A549 (cell line): Measurements from ENCODE around the gene FGD2. TPM values are rescaled to one million over a fixed set of nuclear protein-coding genes. Genes with fewer than 3 reads are reported as not detected.

Experiments used
- ATAC-seq, 2 experiments: fragments of 200-7000 bp in 1 of 2; fragments of >200 bp in 1 of 2; cut with Nextera tagmentation in 1 of 2; cut with Tn5 transposase in 1 of 2; 3 replicates each; pipeline versions ENCODE4 v1.8.0 to v1.9.1; 2018 to 2020; ENCODE audit warnings: mild to moderate bottlenecking in 1 of 2, moderate library complexity in 1 of 2
- CTCF ChIA-PET: fragments of 300-600 bp; sonication (Branson Sonifier 250); formaldehyde crosslinking; extraction: SDS; loops from one replicate; lab custom pipeline; 2021; ENCODE audit warnings: antibody characterized with exemption, inconsistent platforms; lab: Yijun Ruan, JAX
- POLR2A ChIA-PET: fragments of 350-600 bp; formaldehyde crosslinking; extraction: SDS; loops from one replicate; lab custom pipeline; 2021; ENCODE audit warnings: antibody characterized with exemption, inconsistent platforms; lab: Yijun Ruan, JAX
- DNase-seq, 2 experiments: peaks; one replicate each; pipeline versions ENCODE4 v3.0.0 to v3.0.0-alpha.2; 2011 to 2016; ENCODE audit warnings: low read depth in 1 of 2, low spot score in 1 of 2
- FAIRE-seq: peaks from 2 replicates; lab custom pipeline; 2011; peaks lifted over from hg19 to GRCh38; lab: Jason Lieb, UNC
- H3K27ac ChIP-seq, 2 experiments: fragments of >200 bp; sonication (Bioruptor Twin); formaldehyde crosslinking; 3 replicates each; pipeline ENCODE4 v1.5.1; 2016 to 2017
- H3K4me1 ChIP-seq: fragments of >200 bp; sonication (Bioruptor Twin); formaldehyde crosslinking; 3 replicates; pipeline ENCODE4 v1.6.1; 2016
- H3K4me2 ChIP-seq: fragments of >200 bp; sonication (Bioruptor Twin); formaldehyde crosslinking; 3 replicates; pipeline ENCODE4 v1.6.1; 2016
- H3K4me3 ChIP-seq: fragments of >200 bp; sonication (Bioruptor Twin); formaldehyde crosslinking; 3 replicates; pipeline ENCODE4 v1.5.1; 2016
- H3K9me3 ChIP-seq: fragments of >200 bp; sonication (Bioruptor Twin); formaldehyde crosslinking; 3 replicates; pipeline ENCODE4 v1.6.1; 2016
- ATOH8 ChIP-seq: fragments of 250-450 bp; sonication (Bioruptor Pico); IDR thresholded peaks from 2 replicates; pipeline ENCODE4 v1.5.0; 2020; ENCODE audit warnings: low read depth, mild to moderate bottlenecking, moderate library complexity
- BHLHE40 ChIP-seq: IDR thresholded peaks from 2 replicates; pipeline ENCODE4 v1.6.1; 2012; ENCODE audit warnings: low read depth, low read length, inconsistent platforms
- CBX2 ChIP-seq: fragments of 200-600 bp; sonication (generic); IDR thresholded peaks from 2 replicates; pipeline ENCODE4 v1.6.1; 2016; ENCODE audit warnings: low read depth, mild to moderate bottlenecking, borderline replicate concordance
- CHD2 ChIP-seq: fragments of 150-350 bp; IDR thresholded peaks from 2 replicates; pipeline ENCODE4 v1.6.1; 2014; ENCODE audit warnings: low read length; ENCODE audit not compliant: partially characterized antibody
- E2F6 ChIP-seq: IDR thresholded peaks from 2 replicates; pipeline ENCODE4 v1.6.1; 2012; ENCODE audit warnings: low read depth, borderline replicate concordance
- GATA3 ChIP-seq: IDR thresholded peaks from 2 replicates; pipeline ENCODE4 v1.6.1; 2012; ENCODE audit warnings: borderline replicate concordance
- HDAC2 ChIP-seq: fragments of 200-600 bp; sonication (generic); IDR thresholded peaks from 2 replicates; pipeline ENCODE4 v1.6.1; 2016
- HOXB5 ChIP-seq: fragments of 250-450 bp; sonication (Bioruptor Pico); IDR thresholded peaks from 2 replicates; pipeline ENCODE4 v1.5.0; 2020; ENCODE audit warnings: mild to moderate bottlenecking, moderate library complexity
- MAX ChIP-seq: IDR thresholded peaks from 2 replicates; pipeline ENCODE4 v1.6.1; 2012
- NR3C1 ChIP-seq: fragments of >200 bp; sonication (Bioruptor Twin); formaldehyde crosslinking; IDR thresholded peaks from 3 replicates; pipeline ENCODE4 v1.6.1; 2017
- RCOR1 ChIP-seq: fragments of 150-350 bp; IDR thresholded peaks from 2 replicates; pipeline ENCODE4 v1.6.1; 2014; ENCODE audit warnings: antibody characterized with exemption, low read length, low read depth
- REST ChIP-seq: fragments of 200-600 bp; sonication (generic); IDR thresholded peaks from 2 replicates; pipeline ENCODE4 v1.6.1; 2016; ENCODE audit warnings: antibody characterized with exemption, mild to moderate bottlenecking, moderate library complexity
- RFX5 ChIP-seq: fragments of 450-650 bp; IDR thresholded peaks from 2 replicates; pipeline ENCODE4 v1.7.1; 2014; ENCODE audit warnings: antibody characterized with exemption, mild to moderate bottlenecking, moderate library complexity
- SMC3 ChIP-seq: fragments of >200 bp; sonication (Bioruptor Twin); formaldehyde crosslinking; IDR thresholded peaks from 3 replicates; pipeline ENCODE4 v1.6.1; 2018; ENCODE audit warnings: inconsistent platforms
- TFCP2L1 ChIP-seq: fragments of 250-450 bp; sonication (Bioruptor Pico); IDR thresholded peaks from 2 replicates; pipeline ENCODE4 v1.5.0; 2021; ENCODE audit warnings: mild to moderate bottlenecking
- ZNF302 ChIP-seq: fragments of 250-450 bp; sonication (Bioruptor Pico); IDR thresholded peaks from 2 replicates; pipeline ENCODE4 v1.9.0; 2021; ENCODE audit warnings: inconsistent platforms, mild to moderate bottlenecking, moderate library complexity
- WGBS: methylation state at CpG from one replicate; pipeline ENCODE4 v1.1.6; 2017; ENCODE audit errors: missing lambda C conversion rate; 5-methylcytosine and 5-hydroxymethylcytosine counted together
- polyA plus RNA-seq, 4 experiments: library from polyadenylated mRNA; depleted of rRNA in 3 of 4; stranded (reverse); fragments of >200 nt; fragmentation: RNase III in 1 of 4; extraction: RNeasy Plus Mini Kit Qiagen cat#74134 plus additional on column Dnase treatment in 1 of 4; gene quantifications; 2 replicates in 3 of 4; 3 replicates in 1 of 4; pipeline ENCODE4 v1.2.3, GENCODE V29; 2011 to 2017
- TF ChIP-seq, protein P1 (sequence below): fragments of 250-450 bp; sonication (Bioruptor Pico); IDR thresholded peaks from 2 replicates; pipeline ENCODE4 v1.5.0; 2021; ENCODE audit warnings: mild to moderate bottlenecking, moderate library complexity, borderline replicate concordance
- TF ChIP-seq, protein P2 (sequence below): fragments of >200 bp; sonication (Bioruptor Twin); formaldehyde crosslinking; IDR thresholded peaks from 2 replicates; pipeline ENCODE4 v1.6.1; 2016

FGD2 gene
- polyA plus RNA-seq, 2 of the 4 experiments (the other 2 are of a cell fraction): not detected

- TF ChIP-seq, protein P1, sequence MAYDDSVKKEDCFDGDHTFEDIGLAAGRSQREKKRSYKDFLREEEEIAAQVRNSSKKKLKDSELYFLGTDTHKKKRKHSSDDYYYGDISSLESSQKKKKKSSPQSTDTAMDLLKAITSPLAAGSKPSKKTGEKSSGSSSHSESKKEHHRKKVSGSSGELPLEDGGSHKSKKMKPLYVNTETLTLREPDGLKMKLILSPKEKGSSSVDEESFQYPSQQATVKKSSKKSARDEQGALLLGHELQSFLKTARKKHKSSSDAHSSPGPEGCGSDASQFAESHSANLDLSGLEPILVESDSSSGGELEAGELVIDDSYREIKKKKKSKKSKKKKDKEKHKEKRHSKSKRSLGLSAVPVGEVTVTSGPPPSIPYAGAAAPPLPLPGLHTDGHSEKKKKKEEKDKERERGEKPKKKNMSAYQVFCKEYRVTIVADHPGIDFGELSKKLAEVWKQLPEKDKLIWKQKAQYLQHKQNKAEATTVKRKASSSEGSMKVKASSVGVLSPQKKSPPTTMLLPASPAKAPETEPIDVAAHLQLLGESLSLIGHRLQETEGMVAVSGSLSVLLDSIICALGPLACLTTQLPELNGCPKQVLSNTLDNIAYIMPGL: no peak
Measured at GRCh38 chr6:36997811-36998722, 7.4 kb upstream of the FGD2 start (continued).

GRCh38 chr6:36998723-36999038 is 6.8 kb upstream of the FGD2 start:
- ATAC-seq: no peak
- no peak for DNase-seq
- Histone ChIP-seq H3K27ac (no peak overlapping the region), H3K4me2 (no peak overlapping the region), H3K9me3 (no peaks in the 10 kb centered on the region), H3K4me1 (no peaks in the 10 kb centered on the region), H3K4me3 (no peak overlapping the region)
- no peak for FAIRE-seq
- CTCF ChIA-PET: no interaction called here
- 87% methylated on average over 3 of the region's 8 CpGs for WGBS
- POLR2A ChIA-PET: interaction anchor here (1.2 kb wide), 1 partner anchor 13 kb away, joined by 3 read pairs; the partner anchor contains the start of gene MTCH1
- TF ChIP-seq BHLHE40: no peak

DNA sequence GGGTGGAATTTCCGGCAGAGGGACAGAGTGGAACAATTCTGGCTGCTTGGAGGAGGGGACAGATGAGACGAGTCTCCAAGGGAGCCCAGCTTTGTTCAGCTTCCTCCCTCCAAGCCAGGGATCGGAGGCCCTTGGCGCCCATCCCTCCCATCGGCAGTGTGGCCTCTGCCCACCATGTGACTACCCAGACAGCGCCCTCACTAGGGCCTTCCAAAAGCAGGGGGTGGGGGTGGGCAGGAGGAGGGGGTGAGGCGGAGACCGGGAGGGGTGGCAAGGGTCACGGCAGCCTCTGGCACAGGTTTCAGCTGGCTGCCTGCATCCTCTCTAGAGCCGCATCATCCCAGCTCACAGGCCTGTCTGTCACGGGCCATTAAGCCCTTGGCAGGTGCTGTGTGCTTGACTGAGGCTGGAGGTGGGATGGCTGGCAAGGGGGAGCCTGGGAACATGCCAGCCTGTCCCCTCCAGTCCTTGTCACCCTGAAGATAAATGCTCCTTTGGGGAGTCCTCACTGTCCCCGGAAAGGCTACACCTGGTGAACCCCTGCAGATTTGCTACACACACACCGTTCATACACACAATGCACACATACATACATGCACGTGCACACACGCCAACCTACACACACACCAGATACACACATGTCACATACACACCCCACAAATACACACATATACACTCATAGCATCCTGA is 6.2 kb upstream of the FGD2 start:
- Histone ChIP-seq H3K9me3 (no peaks in the 10 kb centered on the region), H3K4me1 (no peaks in the 10 kb centered on the region), H3K4me3 (no peak overlapping the region), H3K27ac (no peak overlapping the region), H3K4me2 (no peak overlapping the region)
- TF ChIP-seq CHD2 (no peak), SMC3 (no peak), E2F6 (no peak), ZNF302 (CRISPR knock-in tag) (no peak), CBX2 (no peak), ATOH8 (no peak), RFX5 (no peak), HOXB5 (CRISPR knock-in tag) (no peak), HDAC2 (no peak), TFCP2L1 (no peak), GATA3 (no peak), NR3C1 (no peak), REST (no peak), RCOR1 (no peak), MAX (no peak)
- TF ChIP-seq, protein P2, sequence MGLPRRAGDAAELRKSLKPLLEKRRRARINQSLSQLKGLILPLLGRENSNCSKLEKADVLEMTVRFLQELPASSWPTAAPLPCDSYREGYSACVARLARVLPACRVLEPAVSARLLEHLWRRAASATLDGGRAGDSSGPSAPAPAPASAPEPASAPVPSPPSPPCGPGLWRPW: no peak
- TF ChIP-seq, protein P1: no peak
- no peak for ATAC-seq
- no peak for FAIRE-seq
- no peak for DNase-seq
- CTCF ChIA-PET: no interaction called here
- POLR2A ChIA-PET: interaction anchor here (1.2 kb wide), 1 partner anchor 13 kb away, joined by 3 read pairs; the partner anchor contains the start of gene MTCH1
- 85% methylated on average over 11 of the region's 15 CpGs for WGBS
